T-helper 22 cell (primary cell): ENCODE results near the gene HLCS.

ENCODE experiments used
- DNase-seq: peaks from one replicate; pipeline ENCODE4 v3.0.0-alpha.2; 2020; ENCODE audit warnings: low read depth

The HLCS gene

GRCh38 chr21:36985751-36986594 lies 19.5 kb upstream of the HLCS start:
- DNase-seq: no peak

GRCh38 chr21:36981977-36982700 lies 15.7 kb upstream of the HLCS start:
- no peak for DNase-seq

GRCh38 chr21:36981049-36981391 lies 14.6 kb upstream of the HLCS start:
- no peak for DNase-seq

- no peak for DNase-seq
Measured at GRCh38 chr21:36980280-36981048, 14.0 kb upstream of the HLCS start.

- DNase-seq: no peak
Measured at GRCh38 chr21:36976882-36977651, 10.6 kb upstream of the HLCS start.

GRCh38 chr21:36976228-36976861 lies 9.9 kb upstream of the HLCS start:
- no peak for DNase-seq

GRCh38 chr21:36974851-36975192 lies 8.4 kb upstream of the HLCS start:
- DNase-seq: no peak

GRCh38 chr21:36973986-36974850 lies 7.7 kb upstream of the HLCS start:
- no peak for DNase-seq

- DNase-seq: no peak
Measured at GRCh38 chr21:36968976-36969375, 2.5 kb upstream of the HLCS start.

GRCh38 chr21:36968414-36968813 lies 1.9 kb upstream of the HLCS start:
- DNase-seq: no peak

- DNase-seq: no peak
Measured at GRCh38 chr21:36966821-36967768, 626 bp upstream of the HLCS start.

GRCh38 chr21:36965720-36966065 lies 776 bp downstream of the HLCS start:
- no peak for DNase-seq

- no peak for DNase-seq
Measured at GRCh38 chr21:36964827-36965719, 1.4 kb downstream of the HLCS start.

- DNase-seq: no peak
Measured at GRCh38 chr21:36964398-36964797, 2.1 kb downstream of the HLCS start.

GRCh38 chr21:36962098-36962780 lies 4.2 kb downstream of the HLCS start:
- DNase-seq: no peak

- no peak for DNase-seq
Measured at GRCh38 chr21:36960676-36961284, 5.7 kb downstream of the HLCS start.

- no peak for DNase-seq
Measured at GRCh38 chr21:36959020-36959835, 7.2 kb downstream of the HLCS start.
